GM18858 (cell line): Measurements from ENCODE around the gene SLC39A5.
"Not testable (repeated sequence)": the region's sequence is repeated elsewhere in the genome, so short reads cannot be mapped to it uniquely, and the experiment has no call there.

ENCODE experiments used
- ATAC-seq: cut with Tn5 transposase; IDR thresholded peaks from one replicate; pipeline ENCODE4 v1.9.1; 2021; ENCODE audit not compliant: unreplicated experiment

Gene SLC39A5

GRCh38 chr12:56229916-56230431, at the start of gene SLC39A5:
TSS of gene SLC39A5 (plus strand) at chr12:56230051. CDS start at chr12:56231275, 1,224 bp downstream.
- no peak for ATAC-seq

GRCh38 chr12:56186957-56187356, 42.9 kb upstream of the SLC39A5 start:
- ATAC-seq: no peak

- ATAC-seq: no peak
These were observed 41.6 kb upstream of the SLC39A5 start for GRCh38 chr12:56188131-56188777.

- no peak for ATAC-seq
These were observed 41.1 kb upstream of the SLC39A5 start for GRCh38 chr12:56188778-56189098.

GRCh38 chr12:56189099-56189917, 40.5 kb upstream of the SLC39A5 start, which contains the start of gene SMARCC2:
TSS of gene SMARCC2 (minus strand) at chr12:56189483. CDS start at chr12:56189461, 22 bp downstream.
- no peak for ATAC-seq

GRCh38 chr12:56189918-56190694, 39.7 kb upstream of the SLC39A5 start:
- ATAC-seq: no peak

- ATAC-seq: no peak
These were observed 39.1 kb upstream of the SLC39A5 start for GRCh38 chr12:56190695-56191155.

GRCh38 chr12:56192582-56192981, 37.3 kb upstream of the SLC39A5 start:
- no peak for ATAC-seq

GRCh38 chr12:56193025-56193578, 36.7 kb upstream of the SLC39A5 start:
- no peak for ATAC-seq

GRCh38 chr12:56196818-56197550, 32.9 kb upstream of the SLC39A5 start:
- ATAC-seq: not testable (repeated sequence)

GRCh38 chr12:56197921-56198635, 31.8 kb upstream of the SLC39A5 start:
- no peak for ATAC-seq

GRCh38 chr12:56198836-56199235, 31.0 kb upstream of the SLC39A5 start:
- no peak for ATAC-seq

- no peak for ATAC-seq
These were observed 27.5 kb upstream of the SLC39A5 start for GRCh38 chr12:56202366-56202765.

GRCh38 chr12:56202838-56203237, 27.0 kb upstream of the SLC39A5 start:
- ATAC-seq: no peak

GRCh38 chr12:56204275-56204674, 25.6 kb upstream of the SLC39A5 start:
- no peak for ATAC-seq

GRCh38 chr12:56205445-56205844, 24.4 kb upstream of the SLC39A5 start:
- no peak for ATAC-seq

GRCh38 chr12:56206452-56207166, 23.2 kb upstream of the SLC39A5 start:
- ATAC-seq: no peak

- no peak for ATAC-seq
These were observed 21.8 kb upstream of the SLC39A5 start for GRCh38 chr12:56208006-56208405.

GRCh38 chr12:56212361-56212760, 17.5 kb upstream of the SLC39A5 start:
- no peak for ATAC-seq
